GM21619 (cell line): ENCODE data around the gene ADAM19.

ENCODE experiments used
- ATAC-seq: cut with Tn5 transposase; IDR thresholded peaks from one replicate; pipeline ENCODE4 v1.9.1; 2021; ENCODE audit not compliant: unreplicated experiment

Gene ADAM19

GRCh38 chr5:157519579-157520253 is 55.9 kb downstream of the ADAM19 start:
- ATAC-seq: no peak

GRCh38 chr5:157518963-157519362 is 56.6 kb downstream of the ADAM19 start:
- peak; percentile 67 for ATAC-seq

DNA sequence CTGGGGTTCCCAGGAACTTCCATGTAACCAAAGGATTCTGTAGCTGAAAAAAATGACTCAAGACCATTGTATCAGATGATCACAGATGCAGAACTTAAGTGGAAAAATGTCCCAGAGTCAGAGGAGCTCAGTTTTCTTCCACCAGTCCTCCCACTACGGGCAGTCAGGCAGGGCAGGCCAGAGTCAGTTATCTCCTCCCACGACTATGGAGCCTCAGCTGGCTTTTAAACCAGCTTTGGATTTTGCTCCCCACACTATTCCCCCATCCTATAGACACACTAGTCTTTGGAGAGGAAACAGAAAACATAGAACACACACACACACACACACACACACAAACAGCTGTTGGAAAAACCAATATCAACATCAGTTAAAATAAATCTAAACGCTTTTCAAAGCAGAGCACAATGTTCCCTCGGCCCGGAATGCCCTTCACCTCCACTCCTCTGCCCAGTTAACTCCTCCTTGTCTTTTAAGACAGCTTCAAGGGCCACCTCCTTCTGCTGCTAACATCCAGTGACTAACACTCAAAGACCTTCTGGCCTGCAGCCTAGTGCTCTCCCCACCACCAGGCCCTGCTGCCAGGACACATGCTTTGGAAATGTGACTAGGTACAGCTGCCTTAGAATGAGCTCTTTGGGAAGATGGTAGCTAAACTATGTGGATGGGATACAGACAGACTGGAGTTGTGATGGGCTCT is 58.8 kb downstream of the ADAM19 start:
- no peak for ATAC-seq

- ATAC-seq: no peak
Measured at GRCh38 chr5:157516006-157516405, 59.6 kb downstream of the ADAM19 start.

- no peak for ATAC-seq
Measured at GRCh38 chr5:157514974-157515373, 60.6 kb downstream of the ADAM19 start.

GRCh38 chr5:157513182-157513581 is 62.4 kb downstream of the ADAM19 start:
- no peak for ATAC-seq

- no peak for ATAC-seq
Measured at GRCh38 chr5:157511651-157512644, 63.6 kb downstream of the ADAM19 start.

- no peak for ATAC-seq
Measured at GRCh38 chr5:157510682-157511081, 64.9 kb downstream of the ADAM19 start.

GRCh38 chr5:157509587-157509986 is 66.0 kb downstream of the ADAM19 start:
- peak; percentile 65 for ATAC-seq

DNA sequence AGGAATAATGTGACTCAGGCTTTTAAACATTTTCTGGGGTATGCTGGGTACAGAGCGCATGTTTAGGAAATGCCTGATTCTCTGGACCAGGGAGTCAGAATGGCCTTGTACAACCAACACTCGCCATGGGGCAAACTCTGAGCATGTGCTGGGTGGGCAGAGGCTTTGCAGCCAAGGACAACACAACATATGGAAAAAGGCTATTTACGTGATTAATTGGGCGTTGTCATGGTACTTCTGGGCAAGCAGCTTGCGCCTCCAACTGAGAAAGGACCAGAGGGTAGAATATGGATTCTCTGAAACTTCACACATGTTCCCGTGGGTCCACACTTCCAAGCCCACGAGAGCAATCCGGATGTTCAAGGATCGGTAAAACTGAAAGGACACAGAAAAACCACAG is 66.5 kb downstream of the ADAM19 start:
- no peak for ATAC-seq

DNA sequence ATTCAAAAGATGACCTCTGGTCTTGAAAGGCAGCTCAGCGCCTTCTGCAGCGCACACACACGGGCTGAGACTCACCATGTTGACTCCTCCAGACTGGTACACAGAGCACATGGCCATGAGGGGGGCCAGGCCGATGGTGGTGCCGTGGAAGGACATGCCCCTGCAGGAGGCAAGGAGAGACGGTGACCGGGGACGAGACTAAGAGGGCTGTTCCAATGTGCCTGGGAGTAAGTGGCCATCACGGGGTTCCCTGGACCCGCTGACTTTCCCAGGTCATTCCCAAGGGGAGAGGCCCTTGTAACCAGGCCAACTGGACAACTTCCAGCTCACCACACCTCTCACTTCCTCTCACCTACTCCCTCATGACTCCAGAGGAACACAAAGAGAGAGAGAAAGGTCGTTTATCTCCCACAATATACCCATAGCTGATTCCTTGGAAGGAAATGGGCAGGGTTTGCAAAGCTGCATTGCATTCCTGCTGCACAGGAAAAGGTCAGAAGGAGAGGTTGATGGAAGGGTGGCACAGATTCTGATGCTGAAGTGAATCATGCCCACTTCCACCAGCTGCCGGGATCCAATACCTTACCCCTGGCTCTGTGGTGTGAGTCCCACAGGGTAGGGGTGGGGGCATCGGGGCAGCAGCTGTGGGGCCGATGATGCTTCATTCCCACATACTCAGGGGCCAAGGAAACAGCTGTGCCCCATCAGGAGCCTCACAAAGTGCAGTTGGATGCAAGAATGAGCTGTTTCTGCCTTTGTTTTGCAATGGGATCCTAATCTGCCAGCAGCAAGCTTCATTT is 68.4 kb downstream of the ADAM19 start:
- no peak for ATAC-seq

DNA sequence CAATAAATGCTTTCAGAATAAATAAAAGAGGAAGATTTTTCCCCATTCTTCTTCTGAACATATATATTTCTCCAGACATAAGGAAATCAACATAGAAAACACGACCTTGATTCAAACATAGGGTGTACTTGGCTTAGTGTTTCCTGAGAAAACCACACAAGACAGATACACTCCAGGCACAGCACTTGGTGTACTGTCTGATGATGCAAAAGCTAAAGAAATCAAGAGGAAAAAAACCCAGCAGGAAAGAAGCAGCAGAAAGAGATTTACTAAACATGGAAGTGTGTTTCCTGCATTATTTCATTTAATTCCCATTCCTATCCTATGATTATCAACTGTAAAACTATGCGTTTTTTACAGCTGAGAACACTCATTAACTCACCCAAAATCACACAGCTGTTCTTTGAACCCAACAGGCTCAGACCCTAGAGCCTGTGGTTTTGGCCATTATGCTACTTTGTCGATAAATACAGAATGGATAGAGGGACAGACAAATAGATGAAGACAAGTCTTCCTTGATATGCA is 69.4 kb downstream of the ADAM19 start:
- no peak for ATAC-seq

DNA sequence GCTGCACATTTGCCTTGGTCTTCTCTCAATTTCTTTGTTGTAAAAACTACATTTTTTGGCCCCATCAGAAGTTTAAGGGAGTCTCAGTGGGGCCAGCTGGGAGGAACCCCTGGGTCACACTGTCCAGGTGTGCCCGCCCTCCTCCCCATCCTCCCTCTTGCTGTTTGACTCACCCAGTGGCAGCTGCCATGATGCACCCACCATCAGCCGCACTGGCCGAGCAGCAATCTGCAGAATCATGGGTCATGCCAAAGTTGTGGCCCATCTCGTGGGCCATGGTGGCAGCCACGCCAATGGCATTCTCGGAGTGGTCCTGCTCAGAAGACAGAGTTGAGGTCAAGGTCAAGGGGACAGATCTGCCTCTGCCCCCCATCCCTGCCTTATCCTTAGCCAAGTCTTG is 70.1 kb downstream of the ADAM19 start:
- no peak for ATAC-seq

GRCh38 chr5:157504053-157504452 is 71.5 kb downstream of the ADAM19 start:
- ATAC-seq: no peak

- ATAC-seq: peak; percentile 88
Measured at GRCh38 chr5:157502143-157502647, 73.4 kb downstream of the ADAM19 start.

- ATAC-seq: no peak
Measured at GRCh38 chr5:157497875-157498611, 77.5 kb downstream of the ADAM19 start.

- ATAC-seq: no peak
Measured at GRCh38 chr5:157496864-157497263, 78.7 kb downstream of the ADAM19 start.

GRCh38 chr5:157494178-157494832 is 81.3 kb downstream of the ADAM19 start:
- no peak for ATAC-seq

DNA sequence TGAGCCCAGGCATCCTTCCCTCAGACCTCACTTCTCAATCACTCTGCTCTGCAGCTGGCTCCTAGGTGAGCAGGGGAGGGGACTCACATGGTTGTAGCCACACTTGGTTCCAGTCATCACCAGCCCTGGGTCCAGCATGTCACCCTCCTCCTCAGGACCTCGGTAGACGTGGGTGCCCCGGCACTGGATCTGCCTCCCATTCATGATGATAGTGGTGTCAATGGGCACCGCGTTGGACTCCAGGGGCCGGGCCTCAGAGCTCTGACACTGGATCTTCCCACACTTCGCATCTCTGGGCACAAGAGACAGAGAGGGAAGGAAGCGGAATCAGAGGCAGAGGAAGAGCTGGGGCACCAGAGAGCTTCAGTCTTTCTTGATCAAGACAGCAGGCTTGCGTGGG is 82.7 kb downstream of the ADAM19 start:
- no peak for ATAC-seq
